ENCODE measurements around the gene PROSER3. TPM values are rescaled to one million over a fixed set of nuclear protein-coding genes. Genes with fewer than 3 reads are reported as not detected.

Gene PROSER3
- total and polyA plus RNA-seq, 2 of the 4 experiments (the other 2 are of a cell fraction), result 5.4 to 21.8 TPM

DNA sequence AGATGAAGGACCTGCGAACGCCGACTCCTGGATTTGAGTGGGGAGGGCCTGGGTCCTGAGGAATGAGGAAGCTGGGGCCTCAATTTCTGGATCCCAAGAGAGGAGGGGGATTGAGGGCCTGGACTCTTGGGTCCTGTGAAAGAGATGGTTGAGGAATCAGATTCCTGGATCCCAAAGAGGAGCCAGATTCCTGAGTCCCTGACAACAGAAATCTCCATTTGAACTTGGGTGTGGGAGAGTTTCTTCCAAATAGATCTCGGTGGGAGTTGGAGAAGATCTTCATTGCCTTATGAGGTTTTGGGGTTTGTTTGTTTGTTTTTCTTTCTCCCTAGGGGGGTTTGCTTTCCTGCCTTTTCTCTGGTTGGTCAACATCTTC, 11.9 kb upstream of the PROSER3 start:
- peak overlapping the region; percentile 98 for H2AK9ac ChIP-seq (replicated peaks; ENCODE audit: low read depth, low read length, poor library complexity)
- H3K27ac ChIP-seq (ENCODE audit: insufficient read depth, low read length), result peak overlapping the region; percentile 69
- H3K14ac ChIP-seq (replicated peaks; ENCODE audit: low read depth, low read length), result no peak overlapping the region; the same call in 1 of the 2 replicates
- no peak overlapping the region for H2BK20ac ChIP-seq (ENCODE audit: low read depth, low read length)
- peak overlapping the region; percentile 85 for H3K9ac ChIP-seq (ENCODE audit: low read depth, low read length)
- peak overlapping the region; percentile 81 for H3K4me2 ChIP-seq (ENCODE audit: low read depth, low read length)
- in situ Hi-C loops (cut with MboI; ENCODE audit: low sequenced_read_pairs) (no loop called here), dilution Hi-C loops (cut with HindIII; ENCODE audit: low sequenced_read_pairs, unreplicated experiment) (no loop called here), intact Hi-C loops (cut with micrococcal nuclease) (no loop called here)
- H3K9me3 ChIP-seq (ENCODE audit: control insufficient read depth, insufficient read depth, low read length), result no peaks in the 10 kb centered on the region
- H3K27me3 ChIP-seq (ENCODE audit: control insufficient read depth, insufficient read depth, low read length), result no peaks in the 10 kb centered on the region
- TF ChIP-seq, protein P1, sequence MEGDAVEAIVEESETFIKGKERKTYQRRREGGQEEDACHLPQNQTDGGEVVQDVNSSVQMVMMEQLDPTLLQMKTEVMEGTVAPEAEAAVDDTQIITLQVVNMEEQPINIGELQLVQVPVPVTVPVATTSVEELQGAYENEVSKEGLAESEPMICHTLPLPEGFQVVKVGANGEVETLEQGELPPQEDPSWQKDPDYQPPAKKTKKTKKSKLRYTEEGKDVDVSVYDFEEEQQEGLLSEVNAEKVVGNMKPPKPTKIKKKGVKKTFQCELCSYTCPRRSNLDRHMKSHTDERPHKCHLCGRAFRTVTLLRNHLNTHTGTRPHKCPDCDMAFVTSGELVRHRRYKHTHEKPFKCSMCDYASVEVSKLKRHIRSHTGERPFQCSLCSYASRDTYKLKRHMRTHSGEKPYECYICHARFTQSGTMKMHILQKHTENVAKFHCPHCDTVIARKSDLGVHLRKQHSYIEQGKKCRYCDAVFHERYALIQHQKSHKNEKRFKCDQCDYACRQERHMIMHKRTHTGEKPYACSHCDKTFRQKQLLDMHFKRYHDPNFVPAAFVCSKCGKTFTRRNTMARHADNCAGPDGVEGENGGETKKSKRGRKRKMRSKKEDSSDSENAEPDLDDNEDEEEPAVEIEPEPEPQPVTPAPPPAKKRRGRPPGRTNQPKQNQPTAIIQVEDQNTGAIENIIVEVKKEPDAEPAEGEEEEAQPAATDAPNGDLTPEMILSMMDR (conservative IDR thresholded peaks at IDR 0.05; ENCODE audit: low read depth, low read length), result no peak
- TF ChIP-seq CHD1 (IDR thresholded peaks at IDR 0.05; ENCODE audit: low read depth, low read length), result no peak
- no peak for TF ChIP-seq POLR2A (IDR thresholded peaks at IDR 0.05; ENCODE audit: low read depth, low read length)
- TF ChIP-seq, protein P2, sequence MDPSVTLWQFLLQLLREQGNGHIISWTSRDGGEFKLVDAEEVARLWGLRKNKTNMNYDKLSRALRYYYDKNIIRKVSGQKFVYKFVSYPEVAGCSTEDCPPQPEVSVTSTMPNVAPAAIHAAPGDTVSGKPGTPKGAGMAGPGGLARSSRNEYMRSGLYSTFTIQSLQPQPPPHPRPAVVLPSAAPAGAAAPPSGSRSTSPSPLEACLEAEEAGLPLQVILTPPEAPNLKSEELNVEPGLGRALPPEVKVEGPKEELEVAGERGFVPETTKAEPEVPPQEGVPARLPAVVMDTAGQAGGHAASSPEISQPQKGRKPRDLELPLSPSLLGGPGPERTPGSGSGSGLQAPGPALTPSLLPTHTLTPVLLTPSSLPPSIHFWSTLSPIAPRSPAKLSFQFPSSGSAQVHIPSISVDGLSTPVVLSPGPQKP (IDR thresholded peaks at IDR 0.05; ENCODE audit: borderline replicate concordance, low read depth, low read length), result no peak
- no peak for TF ChIP-seq RAD21 (IDR thresholded peaks at IDR 0.05; ENCODE audit: low read length)
- TF ChIP-seq CEBPB (IDR thresholded peaks at IDR 0.05; ENCODE audit: low read depth, low read length), result no peak
- TF ChIP-seq MAFK (IDR thresholded peaks at IDR 0.05; ENCODE audit: low read depth, low read length), result no peak
- no peak for TF ChIP-seq BHLHE40 (IDR thresholded peaks at IDR 0.05; ENCODE audit: low read depth, low read length)
- TF ChIP-seq, protein P3, sequence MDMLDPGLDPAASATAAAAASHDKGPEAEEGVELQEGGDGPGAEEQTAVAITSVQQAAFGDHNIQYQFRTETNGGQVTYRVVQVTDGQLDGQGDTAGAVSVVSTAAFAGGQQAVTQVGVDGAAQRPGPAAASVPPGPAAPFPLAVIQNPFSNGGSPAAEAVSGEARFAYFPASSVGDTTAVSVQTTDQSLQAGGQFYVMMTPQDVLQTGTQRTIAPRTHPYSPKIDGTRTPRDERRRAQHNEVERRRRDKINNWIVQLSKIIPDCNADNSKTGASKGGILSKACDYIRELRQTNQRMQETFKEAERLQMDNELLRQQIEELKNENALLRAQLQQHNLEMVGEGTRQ (IDR thresholded peaks at IDR 0.05; ENCODE audit: low read depth, low read length), result no peak
- TF ChIP-seq MAZ (IDR thresholded peaks at IDR 0.05; ENCODE audit: borderline replicate concordance, low read depth, low read length), result no peak
- no peak for TF ChIP-seq RCOR1 (IDR thresholded peaks at IDR 0.05; ENCODE audit: insufficient replicate concordance, low read length)
- TF ChIP-seq RFX5 (IDR thresholded peaks at IDR 0.05; ENCODE audit: low read depth, low read length), result no peak
- no peak for TF ChIP-seq NFE2L2 (IDR thresholded peaks at IDR 0.05; ENCODE audit: low read depth, low read length)
- no peak for TF ChIP-seq FOS (IDR thresholded peaks at IDR 0.05; ENCODE audit: low read depth, low read length)
- no peak for TF ChIP-seq SMC3 (IDR thresholded peaks at IDR 0.05; ENCODE audit: low read depth, low read length)
- 0% methylated on average over 2 of the region's 4 CpGs; no CpG with 5 or more reads in 1 of the 2 experiments for WGBS, 2 experiments (ENCODE audit: extremely low coverage in 2 of 2, insufficient read length in 1 of 2)
- no peak for DNase-seq
- H2AFZ ChIP-seq (replicated peaks; ENCODE audit: low read length, poor library complexity), result peak overlapping the region; percentile 86
- H4K5ac ChIP-seq (ENCODE audit: low read depth, low read length), result no peak overlapping the region
- no peaks in the 10 kb centered on the region for H4K20me1 ChIP-seq (ENCODE audit: insufficient read depth, low read length)
- ChIA-PET CTCF (interaction anchor here (1.4 kb wide), 1 partner anchor 185 kb away, joined by 3 read pairs; no protein-coding TSS in a partner anchor), POLR2A (ENCODE audit: unreplicated experiment) (interaction anchor here (0.6 kb wide), 1 partner anchor 42 kb away, joined by 11 read pairs; no protein-coding TSS in a partner anchor)
- H3K36me3 ChIP-seq (ENCODE audit: control insufficient read depth, insufficient read depth, low read length), result no peaks in the 10 kb centered on the region
- peak overlapping the region; percentile 81; the same call in 1 of the 2 replicates for H3K56ac ChIP-seq (ENCODE audit: extremely low read depth, insufficient read depth, low read length)
- H2BK15ac ChIP-seq (ENCODE audit: low read depth, low read length), result no peak overlapping the region
- peaks cover 7% of the 10 kb centered on the region; the same call in 1 of the 2 replicates for H3K9me1 ChIP-seq (ENCODE audit: insufficient read depth, low read length)
- H3K79me1 ChIP-seq (ENCODE audit: low read depth in 1 of 2, low read length in 2 of 2), result peaks cover 5 to 50% of the 10 kb centered on the region in 2 experiments; a peak in 3 of 4 replicates
- peak overlapping the region; percentile 56 for H3K4me3 ChIP-seq (ENCODE audit: insufficient read depth, low read depth, low read length)
- H4K91ac ChIP-seq (ENCODE audit: insufficient read depth, low read depth, low read length), result no peak overlapping the region
- H3K4ac ChIP-seq (ENCODE audit: low read depth, low read length), result peak overlapping the region; percentile 82; the same call in 1 of the 2 replicates
- no peak overlapping the region for H2BK120ac ChIP-seq (ENCODE audit: low read depth, low read length)
- H2AK5ac ChIP-seq (ENCODE audit: low read depth, low read length), result peak overlapping the region; percentile 78
- H3K4me1 ChIP-seq (ENCODE audit: control insufficient read depth, insufficient read depth, low read length), result peaks cover 3% of the 10 kb centered on the region; the same call in 1 of the 2 replicates
- H3K23ac ChIP-seq (ENCODE audit: low read depth, low read length), result no peak overlapping the region
- BruUV-seq (replicated peaks), result no TSS peak
- no peak overlapping the region for H3K18ac ChIP-seq (ENCODE audit: low read depth, low read length)
- ATAC-seq (ENCODE audit: low read depth), result no peak
- H4K8ac ChIP-seq (ENCODE audit: low read depth in 2 of 2, low read length in 2 of 2), result peak overlapping the region in 1 of 2 experiments; percentile 87; a peak in 1 of 4 replicates
- H2BK5ac ChIP-seq (ENCODE audit: low read depth, low read length, poor library complexity, severe bottlenecking), result no peak overlapping the region

Data from IMR-90 (cell line).